PFSK-1 (cell line): ENCODE results near the gene OTC.

Experiments
- POLR2AphosphoS5 ChIP-seq: IDR thresholded peaks from 2 replicates; pipeline ENCODE4 v1.6.1; 2012; ENCODE audit warnings: low read depth, mild to moderate bottlenecking, control low read depth, low read length, moderate library complexity
- SIN3A ChIP-seq: IDR thresholded peaks from 2 replicates; pipeline ENCODE4 v1.6.1; 2012; ENCODE audit warnings: mild to moderate bottlenecking, low read length, moderate library complexity, borderline replicate concordance; ENCODE audit not compliant: insufficient read depth

DNA sequence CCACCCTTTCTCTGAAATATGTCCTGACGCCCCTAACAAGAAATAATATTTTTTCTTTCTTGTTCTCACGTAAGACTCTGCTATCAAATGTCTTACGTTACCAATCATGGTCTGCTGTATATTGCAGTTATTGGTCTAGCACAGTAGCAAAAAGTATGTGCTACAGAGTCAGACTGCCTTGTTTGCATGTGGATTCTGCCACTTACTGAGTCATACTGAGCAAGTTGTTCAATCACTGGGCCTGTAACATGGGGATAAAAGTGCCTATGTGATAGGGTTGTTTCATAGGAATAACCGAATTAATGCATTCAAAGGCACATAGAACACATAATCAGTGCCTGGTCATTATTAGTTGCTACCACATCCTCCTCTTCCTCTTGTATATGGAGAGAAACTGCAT, 39.2 kb upstream of the OTC start:
- TF ChIP-seq SIN3A (no peak), POLR2AphosphoS5 (no peak)
